HG03342 (cell line): ENCODE results near the gene CCDC117.

Experiments
- ATAC-seq: cut with Tn5 transposase; IDR thresholded peaks from one replicate; pipeline ENCODE4 v1.9.1; 2021; ENCODE audit warnings: mild to moderate bottlenecking, moderate library complexity; ENCODE audit not compliant: unreplicated experiment

CCDC117 gene

GRCh38 chr22:28769394-28770085 lies 3.0 kb upstream of the CCDC117 start:
- no peak for ATAC-seq

- ATAC-seq: no peak
Measured at GRCh38 chr22:28771195-28771791, 1.2 kb upstream of the CCDC117 start.

- peak; percentile 17 for ATAC-seq
Measured at GRCh38 chr22:28773461-28773867, 969 bp downstream of the CCDC117 start.

GRCh38 chr22:28774378-28774777 lies 1.9 kb downstream of the CCDC117 start:
- no peak for ATAC-seq

- no peak for ATAC-seq
Measured at GRCh38 chr22:28779833-28780232, 7.3 kb downstream of the CCDC117 start.

GRCh38 chr22:28780296-28780695 lies 7.8 kb downstream of the CCDC117 start:
- no peak for ATAC-seq

GRCh38 chr22:28783786-28784671 lies 11.5 kb downstream of the CCDC117 start:
- no peak for ATAC-seq

- no peak for ATAC-seq
Measured at GRCh38 chr22:28788601-28789000, 16.1 kb downstream of the CCDC117 start.

- no peak for ATAC-seq
Measured at GRCh38 chr22:28791124-28791523, 18.6 kb downstream of the CCDC117 start.

GRCh38 chr22:28791841-28792490 lies 19.5 kb downstream of the CCDC117 start:
- peak; percentile 61 for ATAC-seq

GRCh38 chr22:28792491-28793383 lies 20.2 kb downstream of the CCDC117 start:
- ATAC-seq: peak; percentile 17

- no peak for ATAC-seq
Measured at GRCh38 chr22:28793976-28794584, 21.6 kb downstream of the CCDC117 start.

- no peak for ATAC-seq
Measured at GRCh38 chr22:28795071-28795693, 22.7 kb downstream of the CCDC117 start.

GRCh38 chr22:28795932-28796856 lies 23.7 kb downstream of the CCDC117 start:
- ATAC-seq: no peak

- ATAC-seq: no peak
Measured at GRCh38 chr22:28798810-28799605, 26.5 kb downstream of the CCDC117 start.

- peak; percentile 11 for ATAC-seq
Measured at GRCh38 chr22:28799606-28800307, 27.3 kb downstream of the CCDC117 start.
